IMR-90 (cell line): ENCODE measurements around the gene CTRL. TPM values are rescaled to one million over a fixed set of nuclear protein-coding genes. Genes with fewer than 3 reads are reported as not detected.
A peak's percentile ranks its signal among the peaks of the same experiment; 100 is the strongest.

Experiments used
- ATAC-seq: fragments of 200-7000 bp; cut with Tn5 transposase; 2 replicates; pipeline ENCODE4 v1.9.1; 2020; ENCODE audit warnings: low read depth, mild to moderate bottlenecking, moderate library complexity
- BruUV-seq: library from RNA; stranded (reverse); fragments of 400-500 nt; replicated peaks from 2 replicates; lab custom pipeline; 2021; lab: Mats Ljungman, UMichigan
- CTCF ChIA-PET: fragments of 300-600 bp; formaldehyde crosslinking; extraction: SDS; loops from one replicate; lab custom pipeline; 2021; ENCODE audit warnings: antibody characterized with exemption; lab: Yijun Ruan, JAX
- POLR2A ChIA-PET: fragments of 300-600 bp; sonication (Branson Sonifier 250); formaldehyde crosslinking; loops from one replicate; lab custom pipeline; 2022; ENCODE audit warnings: antibody characterized with exemption; ENCODE audit not compliant: unreplicated experiment; lab: Charles Lee
- DNase-seq: peaks from one replicate; pipeline ENCODE4 v3.0.0; 2013
- H2AFZ ChIP-seq: replicated peaks from 2 replicates; pipeline ENCODE3; 2013; ENCODE audit warnings: low read length, mild to moderate bottlenecking; ENCODE audit not compliant: poor library complexity
- H2AK5ac ChIP-seq: 2 replicates; pipeline ENCODE4 v1.6.1; 2013; ENCODE audit warnings: low read depth, low read length, inconsistent platforms
- H2AK9ac ChIP-seq: replicated peaks from 2 replicates; pipeline ENCODE3; 2013; ENCODE audit warnings: mild to moderate bottlenecking, low read depth, low read length, moderate library complexity; ENCODE audit not compliant: poor library complexity
- H2BK120ac ChIP-seq: 2 replicates; pipeline ENCODE4 v1.6.1; 2013; ENCODE audit warnings: low read depth, low read length, inconsistent platforms
- H2BK15ac ChIP-seq: 3 replicates; pipeline ENCODE4 v1.6.1; 2013; ENCODE audit warnings: low read depth, low read length, inconsistent platforms
- H2BK20ac ChIP-seq: 2 replicates; pipeline ENCODE4 v1.6.1; 2013; ENCODE audit warnings: low read depth, mild to moderate bottlenecking, inconsistent platforms, low read length, moderate library complexity
- H2BK5ac ChIP-seq: 2 replicates; pipeline ENCODE4 v1.6.1; 2013; ENCODE audit warnings: mild to moderate bottlenecking, low read depth, low read length, inconsistent platforms; ENCODE audit not compliant: poor library complexity, severe bottlenecking
- H3K14ac ChIP-seq: replicated peaks from 2 replicates; pipeline ENCODE4 v1.6.1; 2013; ENCODE audit warnings: low read depth, low read length, inconsistent platforms
- H3K18ac ChIP-seq: 2 replicates; pipeline ENCODE4 v1.6.1; 2013; ENCODE audit warnings: low read depth, low read length, control low read depth
- H3K23ac ChIP-seq: 2 replicates; pipeline ENCODE4 v1.6.1; 2013; ENCODE audit warnings: low read depth, low read length, inconsistent platforms
- H3K27ac ChIP-seq: 2 replicates; pipeline ENCODE4 v1.5.1; 2013; ENCODE audit warnings: mild to moderate bottlenecking, control low read depth, low read length; ENCODE audit not compliant: insufficient read depth
- H3K27me3 ChIP-seq: 2 replicates; pipeline ENCODE4 v1.6.1; 2013; ENCODE audit warnings: low read length; ENCODE audit not compliant: control insufficient read depth, insufficient read depth
- H3K36me3 ChIP-seq: 2 replicates; pipeline ENCODE4 v1.6.1; 2013; ENCODE audit warnings: low read length, mixed read lengths; ENCODE audit not compliant: control insufficient read depth, insufficient read depth
- H3K4ac ChIP-seq: 2 replicates; pipeline ENCODE4 v1.6.1; 2013; ENCODE audit warnings: low read depth, low read length, inconsistent platforms
- H3K4me1 ChIP-seq: 2 replicates; pipeline ENCODE4 v1.6.1; 2013; ENCODE audit warnings: low read length, mixed read lengths; ENCODE audit not compliant: control insufficient read depth, insufficient read depth
- H3K4me2 ChIP-seq: 2 replicates; pipeline ENCODE4 v1.6.1; 2013; ENCODE audit warnings: low read depth, mild to moderate bottlenecking, control low read depth, low read length, moderate library complexity
- H3K4me3 ChIP-seq: 2 replicates; pipeline ENCODE4 v1.5.1; 2013; ENCODE audit warnings: low read depth, mild to moderate bottlenecking, control low read depth, low read length, moderate library complexity; ENCODE audit not compliant: insufficient read depth
- H3K56ac ChIP-seq: 2 replicates; pipeline ENCODE4 v1.6.1; 2013; ENCODE audit warnings: low read length, inconsistent platforms; ENCODE audit not compliant: insufficient read depth; ENCODE audit errors: extremely low read depth
- H3K79me1 ChIP-seq, 2 experiments: 2 replicates each; pipeline ENCODE4 v1.6.1; 2013; ENCODE audit warnings: low read length in 2 of 2, inconsistent platforms in 1 of 2, low read depth in 1 of 2
- H3K9ac ChIP-seq: 2 replicates; pipeline ENCODE4 v1.6.1; 2013; ENCODE audit warnings: low read depth, low read length, control low read depth
- H3K9me1 ChIP-seq: 2 replicates; pipeline ENCODE4 v1.6.1; 2013; ENCODE audit warnings: low read length, inconsistent platforms; ENCODE audit not compliant: insufficient read depth
- H3K9me3 ChIP-seq: 2 replicates; pipeline ENCODE4 v1.6.1; 2013; ENCODE audit warnings: low read length; ENCODE audit not compliant: control insufficient read depth, insufficient read depth
- H4K20me1 ChIP-seq: 2 replicates; pipeline ENCODE4 v1.6.1; 2013; ENCODE audit warnings: low read length, inconsistent platforms; ENCODE audit not compliant: insufficient read depth
- H4K5ac ChIP-seq: 2 replicates; pipeline ENCODE4 v1.6.1; 2013; ENCODE audit warnings: mild to moderate bottlenecking, low read depth, low read length, control low read depth
- H4K8ac ChIP-seq, 2 experiments: 2 replicates each; pipeline ENCODE4 v1.6.1; 2013; ENCODE audit warnings: low read depth in 2 of 2, low read length in 2 of 2, control low read depth in 1 of 2, inconsistent platforms in 1 of 2
- H4K91ac ChIP-seq: 2 replicates; pipeline ENCODE4 v1.6.1; 2013; ENCODE audit warnings: low read depth, low read length, inconsistent platforms; ENCODE audit not compliant: insufficient read depth
- CEBPB ChIP-seq: IDR thresholded peaks from 2 replicates; pipeline ENCODE4 v1.6.1; 2012; ENCODE audit warnings: low read depth, low read length, improper control_type of control experiment
- CTCF ChIP-seq: conservative IDR thresholded peaks from 2 replicates; pipeline ENCODE4 v1.5.1; 2012; ENCODE audit warnings: mild to moderate bottlenecking, low read depth, low read length, improper control_type of control experiment
- MAFK ChIP-seq: IDR thresholded peaks from 2 replicates; pipeline ENCODE4 v1.6.1; 2012; ENCODE audit warnings: low read depth, low read length, improper control_type of control experiment
- MAZ ChIP-seq: IDR thresholded peaks from 2 replicates; pipeline ENCODE4 v1.6.1; 2012; ENCODE audit warnings: low read depth, mild to moderate bottlenecking, low read length, improper control_type of control experiment, moderate library complexity, borderline replicate concordance
- MXI1 ChIP-seq: IDR thresholded peaks from 2 replicates; pipeline ENCODE4 v1.6.1; 2012; ENCODE audit warnings: low read depth, mild to moderate bottlenecking, low read length, moderate library complexity, borderline replicate concordance
- NFE2L2 ChIP-seq: fragments of 150-350 bp; IDR thresholded peaks from 2 replicates; pipeline ENCODE4 v1.6.1; 2016; ENCODE audit warnings: low read depth, mild to moderate bottlenecking, low read length
- POLR2A ChIP-seq: IDR thresholded peaks from 2 replicates; pipeline ENCODE4 v1.6.1; 2012; ENCODE audit warnings: mild to moderate bottlenecking, low read depth, low read length
- RAD21 ChIP-seq: IDR thresholded peaks from 2 replicates; pipeline ENCODE4 v1.6.1; 2012; ENCODE audit warnings: low read length, improper control_type of control experiment
- RCOR1 ChIP-seq: IDR thresholded peaks from 2 replicates; pipeline ENCODE4 v1.6.1; 2012; ENCODE audit warnings: mild to moderate bottlenecking, low read length, improper control_type of control experiment; ENCODE audit not compliant: insufficient replicate concordance
- RFX5 ChIP-seq: IDR thresholded peaks from 2 replicates; pipeline ENCODE4 v1.8.0; 2012; ENCODE audit warnings: low read depth, mild to moderate bottlenecking, low read length, moderate library complexity
- SMC3 ChIP-seq: fragments of 150-350 bp; IDR thresholded peaks from 2 replicates; pipeline ENCODE4 v1.6.1; 2016; ENCODE audit warnings: low read depth, mild to moderate bottlenecking, antibody characterized with exemption, low read length, moderate library complexity
- WGBS, 2 experiments: methylation state at CpG; one replicate each; pipeline versions ENCODE4 v1.1.5 to v1.1.7; 2013; ENCODE audit warnings: missing lambda C conversion rate in 2 of 2; ENCODE audit not compliant: insufficient read length in 1 of 2; ENCODE audit errors: extremely low coverage in 2 of 2; 5-methylcytosine and 5-hydroxymethylcytosine counted together
- dilution Hi-C: fragments of 300-500 bp; cut with HindIII; formaldehyde crosslinking; loops from one replicate; pipeline ENCODE4 v1.14.3; 2018; ENCODE audit warnings: low sequenced_read_pairs; ENCODE audit not compliant: unreplicated experiment
- in situ Hi-C: fragments of 300-500 bp; cut with MboI; formaldehyde crosslinking; loops from 3 replicates; pipeline ENCODE4 v1.14.3; 2019; ENCODE audit warnings: low sequenced_read_pairs, inconsistent platforms, mixed read lengths
- intact Hi-C: fragments of 100-400 bp; cut with micrococcal nuclease; formaldehyde crosslinking; loops from 2 replicates; pipeline ENCODE4 v1.10.0; 2022
- polyA plus RNA-seq, 3 experiments: library from polyadenylated mRNA; depleted of rRNA; stranded (reverse); fragments of >200 nt; gene quantifications; 2 replicates each; pipeline ENCODE4 v1.2.3, GENCODE V29; 2012; ENCODE audit warnings: low replicate concordance in 1 of 3
- total RNA-seq: library from RNA; depleted of rRNA; stranded (reverse); fragments of >200 nt; gene quantifications from 2 replicates; pipeline ENCODE4 v1.2.3, GENCODE V29; 2012
- TF ChIP-seq, protein P1 (sequence below): fragments of 150-350 bp; IDR thresholded peaks from 2 replicates; pipeline ENCODE4 v1.6.1; 2017; ENCODE audit warnings: mild to moderate bottlenecking, antibody characterized with exemption, low read length, low read depth

Gene CTRL
- total and polyA plus RNA-seq, 2 of the 4 experiments (the other 2 are of a cell fraction): 0.18 to 1.1 TPM

DNA sequence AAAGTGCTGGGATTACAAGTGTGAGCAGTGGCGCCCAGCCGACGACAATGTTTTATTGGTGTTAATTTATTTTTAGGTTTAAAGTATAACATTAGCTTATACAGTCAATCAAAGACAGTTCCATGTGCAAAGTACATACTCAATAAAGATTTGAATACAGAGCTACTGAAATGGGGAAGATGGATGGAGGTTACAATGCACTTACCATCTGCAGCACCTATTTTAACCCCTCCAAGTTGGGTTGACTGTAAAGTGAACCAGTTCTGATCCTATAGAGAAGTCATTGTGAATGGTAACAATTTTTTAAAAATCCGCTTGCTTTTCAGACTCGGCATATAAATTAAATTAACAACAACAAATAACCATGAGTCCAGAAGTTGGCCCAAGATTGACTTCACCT lies 39.3 kb downstream of the CTRL start:
- intact Hi-C loops: no loop called here
- Histone ChIP-seq H3K4me2 (peak overlapping the region; percentile 90), H4K91ac (no peak overlapping the region), H4K5ac (no peak overlapping the region; the same call in 1 of the 2 replicates), H3K9ac (peak overlapping the region; percentile 82), H2BK120ac (no peak overlapping the region), H3K4ac (no peak overlapping the region; the same call in 1 of the 2 replicates), H2AFZ (no peak overlapping the region), H2AK9ac (no peak overlapping the region), H3K23ac (no peak overlapping the region), H3K9me3 (no peaks in the 10 kb centered on the region), H3K14ac (0 out of 2 replicates have a peak overlapping the region, but pooled peaks have one; percentile 90), H3K27ac (no peak overlapping the region), H3K36me3 (no peaks in the 10 kb centered on the region), H2BK20ac (no peak overlapping the region), H3K9me1 (0 out of 2 replicates have a peak, but pooled peaks cover 12% of the 10 kb centered on the region), H3K56ac (no peak overlapping the region), H3K18ac (no peak overlapping the region), H3K4me1 (peaks cover 9% of the 10 kb centered on the region), H4K20me1 (peaks cover 18% of the 10 kb centered on the region), H3K27me3 (no peaks in the 10 kb centered on the region), H4K8ac (peak overlapping the region; percentile 73 to 85), H3K4me3 (peak overlapping the region; percentile 57; the same call in 1 of the 2 replicates), H2BK15ac (no peak overlapping the region), H2AK5ac (no peak overlapping the region), H3K79me1 (peaks cover 10 to 40% of the 10 kb centered on the region in 2 experiments), H2BK5ac (peak overlapping the region; percentile 25)
- ChIA-PET CTCF (interaction anchor here (1.6 kb wide), 1 partner anchor 9 kb away, joined by 8 read pairs; no protein-coding TSS in a partner anchor), POLR2A (interaction anchor here (0.6 kb wide), 1 partner anchor 62 kb away, joined by 3 read pairs; no protein-coding TSS in a partner anchor)
- TF ChIP-seq RCOR1 (no peak), RAD21 (no peak), CEBPB (no peak), MAFK (no peak), MAZ (no peak), POLR2A (no peak), CTCF (no peak), SMC3 (no peak), MXI1 (no peak), RFX5 (no peak), NFE2L2 (no peak)
- TF ChIP-seq, protein P1, sequence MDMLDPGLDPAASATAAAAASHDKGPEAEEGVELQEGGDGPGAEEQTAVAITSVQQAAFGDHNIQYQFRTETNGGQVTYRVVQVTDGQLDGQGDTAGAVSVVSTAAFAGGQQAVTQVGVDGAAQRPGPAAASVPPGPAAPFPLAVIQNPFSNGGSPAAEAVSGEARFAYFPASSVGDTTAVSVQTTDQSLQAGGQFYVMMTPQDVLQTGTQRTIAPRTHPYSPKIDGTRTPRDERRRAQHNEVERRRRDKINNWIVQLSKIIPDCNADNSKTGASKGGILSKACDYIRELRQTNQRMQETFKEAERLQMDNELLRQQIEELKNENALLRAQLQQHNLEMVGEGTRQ: no peak
- no CpG with 5 or more reads among the region's 5 CpGs for WGBS, 2 experiments
- DNase-seq (no peak), ATAC-seq (no peak)
- in situ Hi-C loops: no loop called here
- dilution Hi-C loops: no loop called here
- BruUV-seq: no TSS peak
